Measurements from ENCODE around the gene NRXN3. TPM values are rescaled to one million over a fixed set of nuclear protein-coding genes. Genes with fewer than 3 reads are reported as not detected.

Gene NRXN3
- total RNA-seq, 1 donor from 2014 or later = 4.1 TPM

- intact Hi-C loops (cut with DNase I) = no loop called here
- no peak for DNase-seq (ENCODE audit: low spot score)
Measured at GRCh38 chr14:79836577-79836976, 1666.4 kb downstream of the NRXN3 start.

GRCh38 chr14:79837699-79838098, 1667.5 kb downstream of the NRXN3 start:
- intact Hi-C loops (cut with DNase I) = no loop called here
- no peak for DNase-seq (ENCODE audit: low spot score)

DNA sequence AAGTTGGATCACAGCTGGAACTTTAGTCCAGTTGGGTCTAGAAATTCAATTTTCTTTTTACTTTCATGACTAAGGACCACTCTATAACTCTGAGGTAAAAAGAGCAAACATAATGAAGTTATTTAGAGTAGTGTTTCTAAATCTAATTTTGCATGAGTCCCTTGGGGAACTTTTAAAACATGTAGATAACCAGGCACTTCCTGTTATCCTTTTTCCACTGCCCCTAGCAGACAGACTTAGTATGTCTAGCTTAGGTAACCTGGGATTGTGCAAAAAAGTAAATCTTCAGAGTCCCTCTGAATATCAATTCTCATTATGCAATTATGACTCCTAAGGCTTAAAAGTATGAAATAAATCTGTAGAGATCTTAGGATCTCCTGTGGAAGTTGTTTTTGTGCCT, 1669.9 kb downstream of the NRXN3 start:
- intact Hi-C loops (cut with DNase I) = no loop called here
- DNase-seq (ENCODE audit: low spot score) = no peak

- intact Hi-C loops (cut with DNase I) = no loop called here
- DNase-seq (ENCODE audit: low spot score) = no peak
Measured at GRCh38 chr14:79840831-79841230, 1670.7 kb downstream of the NRXN3 start.

DNA sequence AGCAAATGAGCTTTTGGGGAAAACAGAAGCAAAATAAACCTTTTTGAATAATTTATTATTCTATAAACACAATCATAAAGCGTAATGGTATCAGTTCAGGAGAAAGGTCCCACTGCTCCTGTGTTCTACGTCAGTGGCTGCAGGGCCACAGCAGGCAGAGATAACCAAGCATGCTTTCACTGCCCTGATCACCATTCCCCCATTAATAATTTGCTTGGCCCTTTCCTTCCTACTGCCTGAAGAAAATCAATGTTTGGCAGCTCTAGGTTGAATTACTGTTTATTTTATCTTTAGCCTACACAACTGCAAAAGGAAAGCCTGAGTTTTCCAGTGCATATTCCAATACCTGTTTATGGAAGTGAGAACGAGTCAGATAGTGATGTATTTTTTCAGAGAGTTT, 1671.3 kb downstream of the NRXN3 start:
- DNase-seq (ENCODE audit: low spot score) = no peak
- intact Hi-C loops (cut with DNase I) = no loop called here

DNA sequence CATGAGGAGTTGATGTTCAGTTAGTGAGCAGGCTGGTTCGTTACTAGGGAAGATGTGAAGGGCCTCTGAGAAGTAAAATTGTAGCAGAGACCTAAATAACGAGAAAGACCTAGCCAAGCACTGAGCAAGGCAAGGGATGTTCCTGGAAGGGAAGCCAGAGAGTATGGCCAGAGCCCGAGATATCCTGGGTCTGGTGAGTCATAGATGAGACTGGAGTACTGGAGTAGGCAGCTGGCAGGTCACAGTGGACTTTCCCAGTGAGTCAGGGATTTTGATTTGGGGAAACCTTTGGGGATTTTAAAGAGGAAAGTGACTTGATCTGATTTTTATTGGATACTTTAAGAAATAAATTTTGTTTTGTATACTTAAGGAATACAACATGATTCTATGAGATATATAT, 1672.1 kb downstream of the NRXN3 start:
- intact Hi-C loops (cut with DNase I) = no loop called here
- no peak for DNase-seq (ENCODE audit: low spot score)

GRCh38 chr14:79852950-79853744, 1683.0 kb downstream of the NRXN3 start:
- intact Hi-C loops (cut with DNase I) = no loop called here
- DNase-seq (ENCODE audit: low spot score) = no peak

GRCh38 chr14:79855789-79856188, 1685.6 kb downstream of the NRXN3 start:
- DNase-seq (ENCODE audit: low spot score) = no peak
- intact Hi-C loops (cut with DNase I) = no loop called here

DNA sequence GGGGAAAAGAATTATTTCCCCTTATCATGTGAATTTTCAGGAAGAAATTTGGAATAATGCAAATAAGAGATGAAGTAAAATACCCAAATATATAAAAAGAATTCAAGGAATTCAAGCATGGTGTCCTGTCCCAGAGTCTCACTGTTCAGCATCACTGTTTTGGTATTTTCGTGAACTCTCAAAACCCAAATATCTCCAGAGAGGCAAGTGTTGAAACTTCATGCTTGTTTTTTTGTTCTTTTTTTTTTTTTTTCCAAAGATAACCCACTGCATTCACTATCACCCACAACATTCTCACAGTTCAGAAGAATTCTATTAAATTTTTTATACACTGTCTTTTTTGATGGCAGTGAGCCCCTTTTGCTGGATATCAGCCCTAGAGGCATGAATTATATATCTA, 1686.2 kb downstream of the NRXN3 start:
- intact Hi-C loops (cut with DNase I) = no loop called here
- DNase-seq (ENCODE audit: low spot score) = no peak

DNA sequence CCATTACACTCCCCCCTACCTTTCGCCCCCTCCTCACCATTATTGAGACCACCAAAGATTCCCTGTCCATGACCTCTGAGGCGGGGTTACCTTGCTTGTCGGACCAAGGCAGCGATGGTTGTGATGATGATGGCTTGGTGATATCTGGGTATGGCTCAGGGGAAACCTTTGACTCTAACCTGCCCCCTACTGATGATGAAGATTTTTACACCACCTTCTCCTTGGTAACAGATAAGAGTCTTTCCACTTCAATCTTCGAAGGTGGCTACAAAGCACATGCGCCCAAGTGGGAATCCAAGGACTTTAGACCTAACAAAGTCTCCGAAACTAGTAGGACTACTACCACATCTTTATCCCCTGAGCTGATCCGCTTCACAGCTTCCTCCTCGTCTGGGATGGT, 1690.9 kb downstream of the NRXN3 start:
- intact Hi-C loops (cut with DNase I) = no loop called here
- no peak for DNase-seq (ENCODE audit: low spot score)

GRCh38 chr14:79862045-79862444, 1691.9 kb downstream of the NRXN3 start:
- no peak for DNase-seq (ENCODE audit: low spot score)
- intact Hi-C loops (cut with DNase I) = no loop called here

GRCh38 chr14:79871136-79871535, 1701.0 kb downstream of the NRXN3 start:
- DNase-seq (ENCODE audit: low spot score) = no peak
- intact Hi-C loops (cut with DNase I) = no loop called here

GRCh38 chr14:79878229-79878628, 1708.1 kb downstream of the NRXN3 start:
- intact Hi-C loops (cut with DNase I) = no loop called here
- no peak for DNase-seq (ENCODE audit: low spot score)

GRCh38 chr14:79878785-79879184, 1708.6 kb downstream of the NRXN3 start:
- no peak for DNase-seq (ENCODE audit: low spot score)
- intact Hi-C loops (cut with DNase I) = no loop called here

GRCh38 chr14:79881299-79881698, 1711.1 kb downstream of the NRXN3 start:
- intact Hi-C loops (cut with DNase I) = no loop called here
- DNase-seq (ENCODE audit: low spot score) = no peak

- DNase-seq (ENCODE audit: low spot score) = no peak
- intact Hi-C loops (cut with DNase I) = no loop called here
Measured at GRCh38 chr14:79890527-79890926, 1720.4 kb downstream of the NRXN3 start.

- intact Hi-C loops (cut with DNase I) = no loop called here
- no peak for DNase-seq (ENCODE audit: low spot score)
Measured at GRCh38 chr14:79896009-79896408, 1725.8 kb downstream of the NRXN3 start.

DNA sequence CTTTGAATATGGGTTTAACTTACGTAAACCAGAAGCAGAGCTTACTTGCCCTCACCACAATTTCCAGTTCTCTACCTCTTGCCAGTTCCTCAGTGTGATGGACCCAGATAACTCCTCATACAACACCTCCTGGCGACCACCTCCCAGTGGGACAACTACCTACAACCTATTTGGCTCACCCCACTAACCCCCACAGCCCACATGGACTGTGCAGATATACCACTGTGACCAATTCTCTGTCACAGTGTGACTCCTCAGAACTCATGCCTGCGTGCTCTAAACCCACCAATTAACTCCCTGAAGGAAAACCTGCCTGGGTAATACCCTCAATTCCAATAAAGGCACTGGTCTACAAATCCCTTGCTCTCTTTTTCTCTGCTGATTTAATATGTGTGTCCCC, 1729.4 kb downstream of the NRXN3 start:
- intact Hi-C loops (cut with DNase I) = no loop called here
- no peak for DNase-seq (ENCODE audit: low spot score)

GRCh38 chr14:79904497-79904896, 1734.3 kb downstream of the NRXN3 start:
- DNase-seq (ENCODE audit: low spot score) = no peak
- intact Hi-C loops (cut with DNase I) = no loop called here

DNA sequence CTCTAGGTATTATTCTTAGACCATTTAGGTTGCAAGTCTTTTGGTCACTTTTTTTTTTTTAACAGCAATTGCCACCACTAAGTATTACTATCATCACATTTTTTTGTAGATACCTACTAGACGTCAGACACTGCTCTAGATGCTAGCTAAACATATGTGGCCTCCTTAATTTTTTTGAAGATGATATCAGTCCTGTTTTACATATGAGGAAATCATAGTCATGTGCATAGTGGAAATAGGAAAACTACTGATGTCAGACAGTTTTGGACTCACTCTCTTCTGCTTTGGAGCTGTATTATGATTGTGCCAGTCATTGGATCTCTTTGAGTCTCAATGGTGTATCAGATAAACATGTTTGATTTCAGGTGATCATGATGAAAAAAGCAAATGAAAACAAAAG, 1736.8 kb downstream of the NRXN3 start:
- no peak for DNase-seq (ENCODE audit: low spot score)
- intact Hi-C loops (cut with DNase I) = no loop called here

DNA sequence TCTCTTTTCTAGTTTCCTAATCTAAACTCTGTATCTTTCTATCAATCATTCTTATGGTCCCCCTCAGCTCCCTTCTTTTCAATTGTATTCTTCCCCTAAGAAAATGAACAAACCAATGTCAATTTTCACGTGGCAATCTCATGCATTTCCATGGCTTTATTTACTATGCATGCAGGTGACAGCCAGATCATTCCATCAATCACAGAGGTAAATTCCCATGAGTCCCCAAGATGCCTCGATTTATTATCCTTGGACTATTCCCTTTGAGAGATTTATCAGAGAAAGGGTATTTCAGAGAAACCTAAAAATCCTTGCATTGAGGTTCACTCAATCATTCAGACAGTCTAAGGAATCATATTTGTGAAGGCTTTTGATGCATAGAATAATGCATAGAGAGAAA, 1739.9 kb downstream of the NRXN3 start:
- intact Hi-C loops (cut with DNase I) = no loop called here
- DNase-seq (ENCODE audit: low spot score) = no peak

GRCh38 chr14:79911744-79912143, 1741.6 kb downstream of the NRXN3 start:
- intact Hi-C loops (cut with DNase I) = no loop called here
- DNase-seq (ENCODE audit: low spot score) = no peak
